PC-9 (cell line): Measurements from ENCODE around the gene RPS6KA5. TPM values are rescaled to one million over a fixed set of nuclear protein-coding genes. Genes with fewer than 3 reads are reported as not detected.

Experiments
- BruUV-seq: library from RNA; stranded (reverse); fragments of 400-500 nt; replicated peaks from 2 replicates; lab custom pipeline; 2021; lab: Mats Ljungman, UMichigan
- CTCF ChIA-PET: fragments of 300-600 bp; sonication (Branson Sonifier 250); formaldehyde crosslinking; loops from one replicate; lab custom pipeline; 2022; ENCODE audit warnings: antibody characterized with exemption; lab: Charles Lee
- POLR2A ChIA-PET: fragments of 300-600 bp; sonication (Branson Sonifier 250); formaldehyde crosslinking; loops from one replicate; lab custom pipeline; 2022; ENCODE audit warnings: antibody characterized with exemption; ENCODE audit not compliant: unreplicated experiment; lab: Charles Lee
- DNase-seq, 2 experiments: peaks; one replicate each; pipeline versions ENCODE4 v3.0.0 to v3.0.0-alpha.2; 2015 to 2022; ENCODE audit warnings: mixed read lengths in 1 of 2
- H2AFZ ChIP-seq: fragments of 200-600 bp; sonication (generic); 2 replicates; pipeline ENCODE4 v1.8.1; 2017; ENCODE audit warnings: antibody characterized with exemption
- H3F3A ChIP-seq: fragments of 200-600 bp; sonication (generic); 2 replicates; pipeline ENCODE4 v1.8.1; 2017; ENCODE audit warnings: antibody characterized with exemption, mild to moderate bottlenecking, low read depth; ENCODE audit not compliant: insufficient read depth
- H3K27ac ChIP-seq: fragments of 200-600 bp; sonication (generic); 2 replicates; pipeline ENCODE4 v1.6.1; 2016; ENCODE audit warnings: mixed run types
- H3K27me3 ChIP-seq: fragments of 200-600 bp; sonication (generic); 2 replicates; pipeline ENCODE4 v1.6.1; 2016; ENCODE audit warnings: low read depth, mixed run types; ENCODE audit not compliant: insufficient read depth
- H3K36me3 ChIP-seq: fragments of 200-600 bp; sonication (generic); 2 replicates; pipeline ENCODE4 v1.6.1; 2016; ENCODE audit warnings: low read depth, mixed run types
- H3K4me1 ChIP-seq: fragments of 200-600 bp; sonication (generic); replicated peaks from 2 replicates; pipeline ENCODE4 v1.6.1; 2016; ENCODE audit warnings: mixed run types; ENCODE audit not compliant: insufficient read depth
- H3K4me2 ChIP-seq: fragments of 200-600 bp; sonication (generic); 2 replicates; pipeline ENCODE4 v1.6.1; 2017; ENCODE audit warnings: mixed run types
- H3K4me3 ChIP-seq: fragments of 200-600 bp; sonication (generic); 2 replicates; pipeline ENCODE4 v1.6.1; 2016; ENCODE audit warnings: mixed run types
- H3K79me2 ChIP-seq: fragments of 200-600 bp; sonication (generic); 2 replicates; pipeline ENCODE4 v1.6.1; 2017; ENCODE audit warnings: low read depth, mixed run types
- H3K9me2 ChIP-seq: fragments of 200-600 bp; sonication (generic); 2 replicates; pipeline ENCODE4 v1.8.1; 2017; ENCODE audit warnings: mild to moderate bottlenecking; ENCODE audit not compliant: insufficient read depth
- H3K9me3 ChIP-seq: fragments of 200-600 bp; sonication (generic); 2 replicates; pipeline ENCODE4 v1.8.1; 2016; ENCODE audit warnings: low read depth; ENCODE audit not compliant: insufficient read depth
- H4K20me1 ChIP-seq: fragments of 200-600 bp; sonication (generic); 2 replicates; pipeline ENCODE4 v1.8.1; 2017; ENCODE audit not compliant: insufficient read depth
- EZH2 ChIP-seq: fragments of 200-600 bp; sonication (generic); IDR thresholded peaks from 2 replicates; pipeline ENCODE4 v1.8.0; 2017; ENCODE audit warnings: antibody characterized with exemption, low read depth
- intact Hi-C: fragments of 100-400 bp; cut with micrococcal nuclease; formaldehyde crosslinking; loops from one replicate; pipeline ENCODE4 v1.10.0; 2022; ENCODE audit not compliant: unreplicated experiment
- total RNA-seq: library from RNA; stranded (reverse); gene quantifications from 2 replicates; pipeline ENCODE4 v1.2.3, GENCODE V29; 2021
- TF ChIP-seq, protein P1 (sequence below): fragments of 200-600 bp; sonication (generic); conservative IDR thresholded peaks from 2 replicates; pipeline ENCODE4 v1.6.1; 2017; ENCODE audit warnings: mixed run types, antibody characterized with exemption, mild to moderate bottlenecking, moderate library complexity

Gene RPS6KA5
- total RNA-seq, 1 experiment from 2014 or later: 3.5 TPM

DNA sequence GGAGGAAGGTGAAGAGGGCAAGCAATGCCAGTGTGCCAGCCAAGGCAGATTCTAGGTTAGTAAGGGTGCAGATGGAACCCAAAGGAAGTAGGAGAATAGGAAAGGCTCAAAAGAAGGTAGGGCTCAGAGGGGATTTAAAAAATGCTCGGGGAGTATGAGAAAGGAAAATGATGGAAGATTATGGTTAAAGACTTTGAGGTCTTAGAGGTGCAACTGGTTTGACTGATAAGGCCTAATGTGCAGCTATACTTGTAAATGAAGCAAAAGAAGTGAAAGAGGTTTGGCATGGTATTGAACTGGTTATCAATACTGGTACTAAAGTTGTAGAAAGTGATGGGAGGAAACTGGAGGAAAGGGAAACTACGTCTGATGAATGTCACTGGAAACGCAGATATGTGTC lies 94.7 kb downstream of the RPS6KA5 start:
- no peaks in the 10 kb centered on the region for H4K20me1 ChIP-seq
- H3F3A ChIP-seq: 0 out of 2 replicates have a peak, but pooled peaks cover 4% of the 10 kb centered on the region
- BruUV-seq: no TSS peak
- no peak overlapping the region for H3K4me3 ChIP-seq
- H3K4me1 ChIP-seq: peaks cover 14% of the 10 kb centered on the region
- H3K36me3 ChIP-seq: no peaks in the 10 kb centered on the region
- intact Hi-C loops: no loop called here
- no peaks in the 10 kb centered on the region for H3K79me2 ChIP-seq
- H3K9me3 ChIP-seq: no peaks in the 10 kb centered on the region; the same call in 1 of the 2 replicates
- H3K27ac ChIP-seq: no peak overlapping the region
- H2AFZ ChIP-seq: no peak overlapping the region
- TF ChIP-seq, protein P1, sequence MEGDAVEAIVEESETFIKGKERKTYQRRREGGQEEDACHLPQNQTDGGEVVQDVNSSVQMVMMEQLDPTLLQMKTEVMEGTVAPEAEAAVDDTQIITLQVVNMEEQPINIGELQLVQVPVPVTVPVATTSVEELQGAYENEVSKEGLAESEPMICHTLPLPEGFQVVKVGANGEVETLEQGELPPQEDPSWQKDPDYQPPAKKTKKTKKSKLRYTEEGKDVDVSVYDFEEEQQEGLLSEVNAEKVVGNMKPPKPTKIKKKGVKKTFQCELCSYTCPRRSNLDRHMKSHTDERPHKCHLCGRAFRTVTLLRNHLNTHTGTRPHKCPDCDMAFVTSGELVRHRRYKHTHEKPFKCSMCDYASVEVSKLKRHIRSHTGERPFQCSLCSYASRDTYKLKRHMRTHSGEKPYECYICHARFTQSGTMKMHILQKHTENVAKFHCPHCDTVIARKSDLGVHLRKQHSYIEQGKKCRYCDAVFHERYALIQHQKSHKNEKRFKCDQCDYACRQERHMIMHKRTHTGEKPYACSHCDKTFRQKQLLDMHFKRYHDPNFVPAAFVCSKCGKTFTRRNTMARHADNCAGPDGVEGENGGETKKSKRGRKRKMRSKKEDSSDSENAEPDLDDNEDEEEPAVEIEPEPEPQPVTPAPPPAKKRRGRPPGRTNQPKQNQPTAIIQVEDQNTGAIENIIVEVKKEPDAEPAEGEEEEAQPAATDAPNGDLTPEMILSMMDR: no peak
- CTCF ChIA-PET: no interaction called here
- H3K4me2 ChIP-seq: no peak overlapping the region
- H3K27me3 ChIP-seq: no peaks in the 10 kb centered on the region
- no peaks in the 10 kb centered on the region for H3K9me2 ChIP-seq
- no peak for DNase-seq
- POLR2A ChIA-PET: no interaction called here

DNA sequence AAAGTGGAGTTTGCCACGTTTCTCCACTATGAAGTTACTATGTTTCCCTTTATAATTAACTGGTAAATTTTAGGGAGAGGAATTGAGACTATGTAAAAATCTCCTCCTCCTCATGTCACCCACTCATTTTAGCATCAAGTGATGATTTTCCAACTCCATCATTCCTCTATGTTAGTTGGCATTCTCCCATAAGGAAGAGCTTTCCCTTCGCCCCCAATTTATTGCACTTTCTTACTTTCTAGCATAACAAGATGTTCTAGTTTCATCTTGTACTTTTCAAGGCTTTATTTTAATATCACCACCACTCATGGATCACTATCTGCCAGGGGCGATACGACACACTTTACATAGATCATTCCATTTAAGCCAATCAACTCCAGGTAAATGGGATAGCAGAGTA lies 97.1 kb downstream of the RPS6KA5 start:
- no peaks in the 10 kb centered on the region for H3K9me2 ChIP-seq
- DNase-seq: no peak
- ChIA-PET POLR2A (no interaction called here), CTCF (no interaction called here)
- no peak overlapping the region for H2AFZ ChIP-seq
- no peaks in the 10 kb centered on the region for H3K27me3 ChIP-seq
- no peaks in the 10 kb centered on the region; the same call in 1 of the 2 replicates for H3K9me3 ChIP-seq
- H3K27ac ChIP-seq: no peak overlapping the region
- intact Hi-C loops: no loop called here
- BruUV-seq: no TSS peak
- H3K36me3 ChIP-seq: no peaks in the 10 kb centered on the region
- H3F3A ChIP-seq: no peaks in the 10 kb centered on the region
- H3K4me2 ChIP-seq: no peak overlapping the region
- no peaks in the 10 kb centered on the region for H3K4me1 ChIP-seq
- no peaks in the 10 kb centered on the region for H3K79me2 ChIP-seq
- no peaks in the 10 kb centered on the region for H4K20me1 ChIP-seq
- no peak for TF ChIP-seq EZH2
- TF ChIP-seq, protein P1: no peak
- no peak overlapping the region for H3K4me3 ChIP-seq

DNA sequence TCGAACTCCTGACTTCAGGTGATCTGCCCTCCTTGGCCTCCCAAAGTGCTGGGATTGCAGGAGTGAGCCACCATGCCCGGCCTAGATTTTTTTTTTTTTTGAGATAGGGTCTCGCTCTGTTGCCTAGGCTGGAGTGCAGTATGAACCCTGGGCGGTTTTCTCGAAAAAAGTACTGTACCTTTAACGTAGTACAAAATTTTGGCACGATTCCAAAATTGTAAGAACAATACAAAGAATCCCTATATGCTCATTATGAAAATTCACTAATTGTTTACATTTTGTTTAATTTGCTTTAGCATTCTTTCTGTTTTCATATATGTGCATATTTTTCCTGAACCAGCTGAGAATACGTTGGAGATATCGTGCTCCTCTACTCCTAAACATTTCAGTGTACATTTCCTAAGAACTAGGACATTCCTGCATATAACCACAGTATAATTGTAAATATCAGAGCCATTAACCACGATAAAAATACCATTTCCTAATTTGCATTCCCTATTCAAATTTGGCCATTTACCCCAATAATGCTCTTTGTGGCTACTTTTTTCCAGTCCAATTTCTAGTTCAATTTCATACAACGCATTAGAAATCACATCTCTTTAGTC lies 97.8 kb downstream of the RPS6KA5 start:
- no peak overlapping the region for H3K27ac ChIP-seq
- intact Hi-C loops: no loop called here
- no peaks in the 10 kb centered on the region for H3K36me3 ChIP-seq
- no peak for TF ChIP-seq EZH2
- TF ChIP-seq, protein P1: no peak
- no peak overlapping the region for H3K4me3 ChIP-seq
- H4K20me1 ChIP-seq: no peaks in the 10 kb centered on the region
- H3K27me3 ChIP-seq: no peaks in the 10 kb centered on the region
- no peak overlapping the region for H3K4me2 ChIP-seq
- no peaks in the 10 kb centered on the region for H3K9me2 ChIP-seq
- no peaks in the 10 kb centered on the region for H3K9me3 ChIP-seq
- no peak for DNase-seq
- POLR2A ChIA-PET: no interaction called here
- CTCF ChIA-PET: no interaction called here
- BruUV-seq: no TSS peak
- H3F3A ChIP-seq: no peaks in the 10 kb centered on the region
- H2AFZ ChIP-seq: no peak overlapping the region
- H3K4me1 ChIP-seq: no peaks in the 10 kb centered on the region
- no peaks in the 10 kb centered on the region for H3K79me2 ChIP-seq
